ENCODE results near the gene SCN2A.

SCN2A gene

GRCh38 chr2:165294912-165295311 is 55.7 kb downstream of the SCN2A start:
- TF ChIP-seq CTCF (IDR thresholded peaks at IDR 0.05; ENCODE audit: control insufficient read depth, insufficient read depth, low read depth, low read length, missing control alignments), result no peak
- DNase-seq (ENCODE audit: low read depth), result no peak
- H3K4me3 ChIP-seq (ENCODE audit: control insufficient read depth, low read depth, low read length), result no peak overlapping the region

GRCh38 chr2:165295643-165296042 is 56.4 kb downstream of the SCN2A start:
- no peak for TF ChIP-seq CTCF (IDR thresholded peaks at IDR 0.05; ENCODE audit: control insufficient read depth, insufficient read depth, low read depth, low read length, missing control alignments)
- no peak for DNase-seq (ENCODE audit: low read depth)
- no peak overlapping the region for H3K4me3 ChIP-seq (ENCODE audit: control insufficient read depth, low read depth, low read length)

- TF ChIP-seq CTCF (IDR thresholded peaks at IDR 0.05; ENCODE audit: control insufficient read depth, insufficient read depth, low read depth, low read length, missing control alignments), result no peak
- H3K4me3 ChIP-seq (ENCODE audit: control insufficient read depth, low read depth, low read length), result no peak overlapping the region
- DNase-seq (ENCODE audit: low read depth), result no peak
These were observed 66.3 kb downstream of the SCN2A start for GRCh38 chr2:165305391-165306096.

GRCh38 chr2:165307317-165307716 is 68.1 kb downstream of the SCN2A start:
- no peak for DNase-seq (ENCODE audit: low read depth)
- no peak for TF ChIP-seq CTCF (IDR thresholded peaks at IDR 0.05; ENCODE audit: control insufficient read depth, insufficient read depth, low read depth, low read length, missing control alignments)
- H3K4me3 ChIP-seq (ENCODE audit: control insufficient read depth, low read depth, low read length), result no peak overlapping the region

GRCh38 chr2:165311949-165312348 is 72.7 kb downstream of the SCN2A start:
- DNase-seq (ENCODE audit: low read depth), result no peak
- TF ChIP-seq CTCF (IDR thresholded peaks at IDR 0.05; ENCODE audit: control insufficient read depth, insufficient read depth, low read depth, low read length, missing control alignments), result no peak
- H3K4me3 ChIP-seq (ENCODE audit: control insufficient read depth, low read depth, low read length), result no peak overlapping the region

GRCh38 chr2:165312999-165313398 is 73.8 kb downstream of the SCN2A start:
- no peak overlapping the region for H3K4me3 ChIP-seq (ENCODE audit: control insufficient read depth, low read depth, low read length)
- DNase-seq (ENCODE audit: low read depth), result no peak
- TF ChIP-seq CTCF (IDR thresholded peaks at IDR 0.05; ENCODE audit: control insufficient read depth, insufficient read depth, low read depth, low read length, missing control alignments), result no peak
